Measurements from ENCODE around the gene SULT1C3. TPM values are rescaled to one million over a fixed set of nuclear protein-coding genes. Genes with fewer than 3 reads are reported as not detected.
A peak's percentile ranks its signal among the peaks of the same experiment; 100 is the strongest.

SULT1C3 gene
- total and polyA plus RNA-seq, 2 of the 8 experiments (the other 6 are each of a cell fraction or from before 2014, with no cell fraction given) = not detected

GRCh38 chr2:108236676-108237335 lies 3.0 kb upstream of the SULT1C3 start:
- H2BK20ac ChIP-seq (ENCODE audit: low read length) = no peak overlapping the region
- H4K20me1 ChIP-seq (replicated peaks in 1 of 2; ENCODE audit: control insufficient read depth in 1 of 2, insufficient read depth in 2 of 2, low read length in 2 of 2) = no peaks in the 10 kb centered on the region
- H2BK5ac ChIP-seq (ENCODE audit: low read depth, low read length) = no peak overlapping the region
- H3K27ac ChIP-seq (ENCODE audit: low read depth, low read length) = no peak overlapping the region
- no peak overlapping the region for H3K18ac ChIP-seq (ENCODE audit: extremely low read depth, low read length)
- H3K79me2 ChIP-seq (ENCODE audit: control insufficient read depth in 1 of 2, insufficient read depth in 2 of 2, low read length in 2 of 2) = no peaks in the 10 kb centered on the region
- peak in 1 of 2 experiments; percentile 64; a peak in 1 of 3 replicates for TF ChIP-seq EP300 (IDR thresholded peaks at IDR 0.05; ENCODE audit: borderline replicate concordance in 1 of 2, low read depth in 2 of 2, low read length in 2 of 2)
- no peak for TF ChIP-seq MAX (IDR thresholded peaks at IDR 0.05)
- 97% methylated on average over 6 of the region's 6 CpGs; no CpG with 5 or more reads in 1 of the 2 experiments for WGBS, 2 experiments (ENCODE audit: extremely low coverage in 1 of 2, insufficient coverage in 1 of 2, insufficient read length in 1 of 2, insufficient replicate concordance in 2 of 2, low coverage in 1 of 2, low lambda C conversion rate in 2 of 2, missing lambda C conversion rate in 1 of 2)
- H4K5ac ChIP-seq (ENCODE audit: insufficient read length, low read depth, low read length) = no peak overlapping the region
- H4K8ac ChIP-seq (ENCODE audit: extremely low read depth, insufficient read depth, low read length) = no peak overlapping the region
- peaks cover 15 to 24% of the 10 kb centered on the region in 2 experiments; a peak in 3 of 4 replicates for H3K9me3 ChIP-seq (ENCODE audit: insufficient read depth in 2 of 2, low read depth in 1 of 2, low read length in 1 of 2)
- no peak overlapping the region for H2BK15ac ChIP-seq (ENCODE audit: low read length)
- FAIRE-seq (no peak), DNase-seq (ENCODE audit: low read depth in 1 of 2, low spot score in 2 of 2) (no peak)
- H3K27me3 ChIP-seq (replicated peaks in 1 of 4; ENCODE audit: control insufficient read depth in 3 of 4, extremely low read depth in 1 of 4, insufficient read depth in 3 of 4, low read length in 3 of 4) = no peaks in the 10 kb centered on the region; a peak in 1 of 7 replicates
- CTCF ChIA-PET (ENCODE audit: partially characterized antibody) = no interaction called here
- H3K79me1 ChIP-seq (ENCODE audit: low read depth, low read length) = no peaks in the 10 kb centered on the region
- H3K56ac ChIP-seq (replicated peaks; ENCODE audit: insufficient read length, low read depth, low read length) = no peak overlapping the region
- POLR2A ChIA-PET (ENCODE audit: partially characterized antibody) = no interaction called here
- no peak overlapping the region for H3K9ac ChIP-seq (replicated peaks in 1 of 4; ENCODE audit: extremely low read depth in 1 of 4, low read depth in 3 of 4, low read length in 3 of 4)
- H3K4me3 ChIP-seq (ENCODE audit: extremely low read depth in 1 of 4, insufficient read depth in 2 of 4, low read depth in 3 of 4, low read length in 4 of 4) = no peak overlapping the region
- H2BK12ac ChIP-seq (ENCODE audit: low read depth, low read length) = no peak overlapping the region
- H3K14ac ChIP-seq (ENCODE audit: insufficient read length) = no peak overlapping the region
- H2AK5ac ChIP-seq (ENCODE audit: low read depth, low read length) = no peak overlapping the region
- H3K36me3 ChIP-seq (ENCODE audit: control insufficient read depth in 2 of 4, insufficient read depth in 4 of 4, low read length in 3 of 4) = no peaks in the 10 kb centered on the region
- H3K23ac ChIP-seq (ENCODE audit: insufficient read length) = no peak overlapping the region
- H3K4ac ChIP-seq (replicated peaks; ENCODE audit: insufficient read length, low read depth, low read length) = no peak overlapping the region
- no peak overlapping the region for H2BK120ac ChIP-seq (replicated peaks; ENCODE audit: low read depth, low read length)
- H2AFZ ChIP-seq (ENCODE audit: low read length) = no peak overlapping the region
- H3K4me2 ChIP-seq (ENCODE audit: insufficient read depth in 1 of 2, low read depth in 2 of 2, low read length in 2 of 2) = no peak overlapping the region
- H4K91ac ChIP-seq (replicated peaks; ENCODE audit: insufficient read length, low read length) = no peak overlapping the region
- H3K23me2 ChIP-seq (ENCODE audit: low read depth, low read length) = no peaks in the 10 kb centered on the region
- no peaks in the 10 kb centered on the region for H3K4me1 ChIP-seq (replicated peaks in 1 of 4; ENCODE audit: control insufficient read depth in 3 of 4, insufficient read depth in 4 of 4, low read length in 3 of 4)

All from H1 (cell line).